Hepatocyte (in vitro differentiated cells): ENCODE measurements around the gene RABL3. TPM values are rescaled to one million over a fixed set of nuclear protein-coding genes. Genes with fewer than 3 reads are reported as not detected.
A peak's percentile ranks its signal among the peaks of the same experiment; 100 is the strongest.

Experiments
- DNase-seq: peaks from one replicate; pipeline ENCODE4 v3.0.0-alpha.2; 2016; ENCODE audit warnings: low spot score
- H2AFZ ChIP-seq: fragments of 200-600 bp; sonication (generic); 2 replicates; pipeline ENCODE4 v1.6.0; 2016; ENCODE audit warnings: antibody characterized with exemption, mild to moderate bottlenecking
- H3K27ac ChIP-seq: fragments of 200-600 bp; sonication (generic); 2 replicates; pipeline ENCODE4 v1.5.1; 2016; ENCODE audit warnings: mild to moderate bottlenecking
- H3K27me3 ChIP-seq: fragments of 200-600 bp; sonication (generic); 2 replicates; pipeline ENCODE4 v1.6.1; 2016
- H3K36me3 ChIP-seq: fragments of 200-600 bp; sonication (generic); replicated peaks from 2 replicates; pipeline ENCODE4 v1.5.1; 2016; ENCODE audit warnings: low read depth; ENCODE audit not compliant: insufficient read depth
- H3K4me1 ChIP-seq: fragments of 200-600 bp; sonication (generic); 2 replicates; pipeline ENCODE4 v1.5.1; 2016; ENCODE audit warnings: mild to moderate bottlenecking, moderate library complexity; ENCODE audit not compliant: insufficient read depth
- H3K4me2 ChIP-seq: fragments of 200-600 bp; sonication (generic); 2 replicates; pipeline ENCODE4 v1.6.0; 2016
- H3K4me3 ChIP-seq: fragments of 200-600 bp; sonication (generic); 2 replicates; pipeline ENCODE4 v1.5.1; 2016; ENCODE audit warnings: mild to moderate bottlenecking
- H3K79me2 ChIP-seq: fragments of 200-600 bp; sonication (generic); 2 replicates; pipeline ENCODE4 v1.6.0; 2017; ENCODE audit warnings: mild to moderate bottlenecking
- H3K9me2 ChIP-seq: fragments of 200-600 bp; sonication (generic); replicated peaks from 2 replicates; pipeline ENCODE4 v1.6.0; 2017; ENCODE audit warnings: mild to moderate bottlenecking; ENCODE audit not compliant: insufficient read depth
- H3K9me3 ChIP-seq: fragments of 200-600 bp; sonication (generic); 2 replicates; pipeline ENCODE4 v1.5.1; 2016; ENCODE audit warnings: low read depth, mild to moderate bottlenecking
- H4K20me1 ChIP-seq: fragments of 200-600 bp; sonication (generic); 2 replicates; pipeline ENCODE4 v1.6.0; 2016; ENCODE audit warnings: mild to moderate bottlenecking; ENCODE audit not compliant: insufficient read depth, poor library complexity, severe bottlenecking
- CTCF ChIP-seq: fragments of 200-600 bp; sonication (generic); IDR thresholded peaks from 2 replicates; pipeline ENCODE4 v1.5.1; 2016; ENCODE audit warnings: antibody characterized with exemption, mild to moderate bottlenecking; ENCODE audit not compliant: poor library complexity
- EZH2 ChIP-seq: fragments of 200-600 bp; sonication (generic); IDR thresholded peaks from 2 replicates; pipeline ENCODE4 v1.6.1; 2016; ENCODE audit warnings: antibody characterized with exemption, mild to moderate bottlenecking, borderline replicate concordance
- EZH2phosphoT487 ChIP-seq: fragments of 200-600 bp; sonication (generic); IDR thresholded peaks from one replicate; pipeline ENCODE4 v1.6.1; 2018; ENCODE audit warnings: antibody characterized with exemption, mild to moderate bottlenecking, low read depth, moderate library complexity; ENCODE audit not compliant: unreplicated experiment, severe bottlenecking
- WGBS: methylation state at CpG from one replicate; pipeline ENCODE4 v1.1.6; 2016; ENCODE audit warnings: low lambda C conversion rate; ENCODE audit errors: missing lambda C conversion rate; 5-methylcytosine and 5-hydroxymethylcytosine counted together
- polyA plus RNA-seq: library from polyadenylated mRNA; unstranded; fragments of >200 nt; fragmentation: Nextera tagmentation; extraction: Ambion mirVana; gene quantifications from 2 replicates; pipeline ENCODE4 v1.2.1, GENCODE V29; 2016
- total RNA-seq: library from RNA; depleted of rRNA; stranded (reverse); fragments of >200 nt; gene quantifications from 2 replicates; pipeline ENCODE4 v1.2.3, GENCODE V29; 2014

The RABL3 gene
- total and polyA plus RNA-seq, 2 experiments from 2014 or later, result 12.7 to 23.7 TPM

- H4K20me1 ChIP-seq, result no peaks in the 10 kb centered on the region
- H3K36me3 ChIP-seq, result no peaks in the 10 kb centered on the region
- peak; percentile 7 for DNase-seq
- H3K27ac ChIP-seq, result peak overlapping the region; percentile 89
- peak overlapping the region; percentile 88 for H3K4me2 ChIP-seq
- H3K27me3 ChIP-seq, result no peaks in the 10 kb centered on the region
- H3K9me3 ChIP-seq, result no peaks in the 10 kb centered on the region
- H3K4me3 ChIP-seq, result peak overlapping the region; percentile 53
- WGBS, result 53% methylated on average over 6 of the region's 6 CpGs
- peaks cover 55% of the 10 kb centered on the region for H3K79me2 ChIP-seq
- TF ChIP-seq EZH2, result no peak
- TF ChIP-seq CTCF, result no peak
- no peak for TF ChIP-seq EZH2phosphoT487
- H2AFZ ChIP-seq, result peak overlapping the region; percentile 79
- H3K9me2 ChIP-seq, result no peaks in the 10 kb centered on the region
- H3K4me1 ChIP-seq, result peaks cover 8% of the 10 kb centered on the region
These were observed 1.4 kb upstream of the RABL3 start for GRCh38 chr3:120743556-120744195.

- peak overlapping the region; percentile 53 for H3K4me3 ChIP-seq
- peaks cover 55% of the 10 kb centered on the region for H3K79me2 ChIP-seq
- H3K9me2 ChIP-seq, result no peaks in the 10 kb centered on the region
- peak overlapping the region; percentile 79 for H2AFZ ChIP-seq
- no peaks in the 10 kb centered on the region for H3K36me3 ChIP-seq
- no peaks in the 10 kb centered on the region for H3K9me3 ChIP-seq
- no peak for TF ChIP-seq EZH2phosphoT487
- TF ChIP-seq CTCF, result no peak
- TF ChIP-seq EZH2, result no peak
- under 1% methylated on average over 26 of the region's 26 CpGs for WGBS
- H3K4me2 ChIP-seq, result peak overlapping the region; percentile 88
- no peaks in the 10 kb centered on the region for H4K20me1 ChIP-seq
- peak overlapping the region; percentile 89 for H3K27ac ChIP-seq
- no peaks in the 10 kb centered on the region for H3K27me3 ChIP-seq
- peak; percentile 36 for DNase-seq
- H3K4me1 ChIP-seq, result peaks cover 8% of the 10 kb centered on the region
These were observed 591 bp upstream of the RABL3 start for GRCh38 chr3:120742849-120743365.

GRCh38 chr3:120741837-120742197 is 499 bp downstream of the RABL3 start:
- H4K20me1 ChIP-seq, result no peaks in the 10 kb centered on the region
- H2AFZ ChIP-seq, result peak overlapping the region; percentile 48
- H3K79me2 ChIP-seq, result peaks cover 47% of the 10 kb centered on the region
- WGBS, result 21% methylated on average over 10 of the region's 10 CpGs
- H3K36me3 ChIP-seq, result no peaks in the 10 kb centered on the region
- H3K4me3 ChIP-seq, result peak overlapping the region; percentile 40
- H3K4me1 ChIP-seq, result peaks cover 8% of the 10 kb centered on the region
- H3K27ac ChIP-seq, result peak overlapping the region; percentile 97
- H3K9me3 ChIP-seq, result no peaks in the 10 kb centered on the region
- no peaks in the 10 kb centered on the region for H3K9me2 ChIP-seq
- peak overlapping the region; percentile 85 for H3K4me2 ChIP-seq
- no peaks in the 10 kb centered on the region for H3K27me3 ChIP-seq
- TF ChIP-seq EZH2 (no peak), EZH2phosphoT487 (no peak), CTCF (no peak)
- DNase-seq, result no peak
